ENCODE measurements around the gene EPHB2.

Gene EPHB2

GRCh38 chr1:22819361-22819760, 108.7 kb downstream of the EPHB2 start:
- DNase-seq (ENCODE audit: extremely low read depth, insufficient read length), result no peak
- TF ChIP-seq, protein P1, sequence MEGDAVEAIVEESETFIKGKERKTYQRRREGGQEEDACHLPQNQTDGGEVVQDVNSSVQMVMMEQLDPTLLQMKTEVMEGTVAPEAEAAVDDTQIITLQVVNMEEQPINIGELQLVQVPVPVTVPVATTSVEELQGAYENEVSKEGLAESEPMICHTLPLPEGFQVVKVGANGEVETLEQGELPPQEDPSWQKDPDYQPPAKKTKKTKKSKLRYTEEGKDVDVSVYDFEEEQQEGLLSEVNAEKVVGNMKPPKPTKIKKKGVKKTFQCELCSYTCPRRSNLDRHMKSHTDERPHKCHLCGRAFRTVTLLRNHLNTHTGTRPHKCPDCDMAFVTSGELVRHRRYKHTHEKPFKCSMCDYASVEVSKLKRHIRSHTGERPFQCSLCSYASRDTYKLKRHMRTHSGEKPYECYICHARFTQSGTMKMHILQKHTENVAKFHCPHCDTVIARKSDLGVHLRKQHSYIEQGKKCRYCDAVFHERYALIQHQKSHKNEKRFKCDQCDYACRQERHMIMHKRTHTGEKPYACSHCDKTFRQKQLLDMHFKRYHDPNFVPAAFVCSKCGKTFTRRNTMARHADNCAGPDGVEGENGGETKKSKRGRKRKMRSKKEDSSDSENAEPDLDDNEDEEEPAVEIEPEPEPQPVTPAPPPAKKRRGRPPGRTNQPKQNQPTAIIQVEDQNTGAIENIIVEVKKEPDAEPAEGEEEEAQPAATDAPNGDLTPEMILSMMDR (IDR thresholded peaks at IDR 0.05; ENCODE audit: insufficient read depth, low read length, poor library complexity, severe bottlenecking), result no peak
- Histone ChIP-seq H3K4me3 (replicated peaks; ENCODE audit: low read depth, low read length) (no peak overlapping the region), H3K27me3 (replicated peaks; ENCODE audit: control insufficient read depth, insufficient read depth, low read length) (no peaks in the 10 kb centered on the region), H3K36me3 (ENCODE audit: control insufficient read depth, insufficient read depth, low read length) (no peaks in the 10 kb centered on the region)

DNA sequence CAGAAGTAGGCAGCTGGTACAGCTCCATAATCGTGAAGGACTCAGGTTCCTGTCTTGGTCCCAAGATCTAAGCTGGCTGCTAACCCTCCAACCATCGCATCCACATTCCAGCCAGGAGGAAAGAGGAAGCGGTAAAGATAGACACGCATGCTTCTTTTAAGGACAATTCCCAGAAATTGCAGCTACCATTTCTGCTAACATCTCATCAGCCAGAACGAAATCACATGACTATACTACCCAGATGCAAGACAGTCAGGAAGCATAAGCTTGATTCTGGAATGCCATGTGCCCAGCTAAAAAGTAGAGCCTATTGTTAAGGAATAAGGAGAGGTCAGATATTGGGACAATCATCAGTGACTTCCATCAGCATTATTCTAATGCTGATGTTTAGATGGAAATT, 110.4 kb downstream of the EPHB2 start:
- TF ChIP-seq, protein P1 (IDR thresholded peaks at IDR 0.05; ENCODE audit: insufficient read depth, low read length, poor library complexity, severe bottlenecking), result no peak
- H3K27me3 ChIP-seq (replicated peaks; ENCODE audit: control insufficient read depth, insufficient read depth, low read length), result no peaks in the 10 kb centered on the region; the same call in 1 of the 2 replicates
- no peak for DNase-seq (ENCODE audit: extremely low read depth, insufficient read length)
- H3K4me3 ChIP-seq (replicated peaks; ENCODE audit: low read depth, low read length), result no peak overlapping the region
- H3K36me3 ChIP-seq (ENCODE audit: control insufficient read depth, insufficient read depth, low read length), result no peaks in the 10 kb centered on the region

- DNase-seq (ENCODE audit: extremely low read depth, insufficient read length), result no peak
- Histone ChIP-seq H3K27me3 (replicated peaks; ENCODE audit: control insufficient read depth, insufficient read depth, low read length) (no peaks in the 10 kb centered on the region; the same call in 1 of the 2 replicates), H3K36me3 (ENCODE audit: control insufficient read depth, insufficient read depth, low read length) (no peaks in the 10 kb centered on the region), H3K4me3 (replicated peaks; ENCODE audit: low read depth, low read length) (no peak overlapping the region)
- TF ChIP-seq, protein P1 (IDR thresholded peaks at IDR 0.05; ENCODE audit: insufficient read depth, low read length, poor library complexity, severe bottlenecking), result no peak
Observed at GRCh38 chr1:22822371-22822770, 111.7 kb downstream of the EPHB2 start.

- no peaks in the 10 kb centered on the region for H3K36me3 ChIP-seq (ENCODE audit: control insufficient read depth, insufficient read depth, low read length)
- TF ChIP-seq, protein P1 (IDR thresholded peaks at IDR 0.05; ENCODE audit: insufficient read depth, low read length, poor library complexity, severe bottlenecking), result no peak
- DNase-seq (ENCODE audit: extremely low read depth, insufficient read length), result no peak
- no peaks in the 10 kb centered on the region; the same call in 1 of the 2 replicates for H3K27me3 ChIP-seq (replicated peaks; ENCODE audit: control insufficient read depth, insufficient read depth, low read length)
- H3K4me3 ChIP-seq (replicated peaks; ENCODE audit: low read depth, low read length), result no peak overlapping the region
Observed at GRCh38 chr1:22824466-22824865, 113.8 kb downstream of the EPHB2 start.

- DNase-seq (ENCODE audit: extremely low read depth, insufficient read length), result no peak
- TF ChIP-seq, protein P1 (IDR thresholded peaks at IDR 0.05; ENCODE audit: insufficient read depth, low read length, poor library complexity, severe bottlenecking), result no peak
- H3K27me3 ChIP-seq (replicated peaks; ENCODE audit: control insufficient read depth, insufficient read depth, low read length), result no peaks in the 10 kb centered on the region; the same call in 1 of the 2 replicates
- H3K4me3 ChIP-seq (replicated peaks; ENCODE audit: low read depth, low read length), result no peak overlapping the region
- H3K36me3 ChIP-seq (ENCODE audit: control insufficient read depth, insufficient read depth, low read length), result no peaks in the 10 kb centered on the region
Observed at GRCh38 chr1:22824975-22825374, 114.3 kb downstream of the EPHB2 start.

Measured in GM06990 (cell line).